CD8-positive, alpha-beta memory T cell (primary cell): ENCODE results near the gene ENPP1. TPM values are rescaled to one million over a fixed set of nuclear protein-coding genes. Genes with fewer than 3 reads are reported as not detected.

ENCODE experiments used
- CTCF ChIA-PET: fragments of 350-600 bp; sonication (Branson Sonifier 250); formaldehyde crosslinking; loops from one replicate; lab custom pipeline; 2021; ENCODE audit warnings: antibody characterized with exemption; lab: Charles Lee
- POLR2A ChIA-PET: fragments of 350-600 bp; sonication (Branson Sonifier 250); formaldehyde crosslinking; loops from one replicate; lab custom pipeline; 2021; ENCODE audit warnings: antibody characterized with exemption; lab: Charles Lee
- DNase-seq, 5 donors: peaks; one replicate each; pipeline versions ENCODE4 v3.0.0 to v3.0.0-alpha.2; 2020 to 2022; ENCODE audit warnings: mixed read lengths in 1 of 5
- H3K27ac ChIP-seq: one replicate; pipeline ENCODE4 v1.7.0; 2013; ENCODE audit warnings: low read depth, mild to moderate bottlenecking, low read length, moderate library complexity
- H3K27me3 ChIP-seq: 2 replicates; pipeline ENCODE4 v1.7.0; 2013; ENCODE audit warnings: low read length, mild to moderate bottlenecking; ENCODE audit not compliant: insufficient read depth, poor library complexity, severe bottlenecking
- H3K36me3 ChIP-seq: 2 replicates; pipeline ENCODE4 v1.7.0; 2013; ENCODE audit warnings: mild to moderate bottlenecking, low read length, moderate library complexity; ENCODE audit not compliant: insufficient read depth
- H3K4me1 ChIP-seq: 2 replicates; pipeline ENCODE4 v1.7.0; 2013; ENCODE audit warnings: mild to moderate bottlenecking, low read length, moderate library complexity; ENCODE audit not compliant: insufficient read depth
- H3K4me3 ChIP-seq: 2 replicates; pipeline ENCODE4 v1.7.0; 2013; ENCODE audit warnings: mild to moderate bottlenecking, low read length
- H3K9me3 ChIP-seq: 2 replicates; pipeline ENCODE4 v1.7.0; 2013; ENCODE audit warnings: mild to moderate bottlenecking, low read length
- H3K27ac Mint-ChIP-seq, 8 donors: one replicate each; pipeline ENCODE4 v1.8.0; 2020 to 2021; ENCODE audit warnings: mixed read lengths in 8 of 8, mild to moderate bottlenecking in 6 of 8, inconsistent platforms in 3 of 8, moderate library complexity in 3 of 8
- H3K27me3 Mint-ChIP-seq, 2 donors: one replicate each; pipeline ENCODE4 v1.8.0; 2020 to 2021; ENCODE audit warnings: mixed read lengths in 2 of 2, mild to moderate bottlenecking in 1 of 2, moderate library complexity in 1 of 2
- H3K36me3 Mint-ChIP-seq, 3 donors: one replicate each; pipeline ENCODE4 v1.8.0; 2020 to 2021; ENCODE audit warnings: mixed read lengths in 3 of 3, inconsistent platforms in 1 of 3, mild to moderate bottlenecking in 1 of 3
- H3K4me1 Mint-ChIP-seq, 3 donors: one replicate each; pipeline ENCODE4 v1.8.0; 2020 to 2021; ENCODE audit warnings: mixed read lengths in 3 of 3, inconsistent platforms in 1 of 3, mild to moderate bottlenecking in 1 of 3
- H3K4me3 Mint-ChIP-seq, 7 donors: one replicate each; pipeline ENCODE4 v1.8.0; 2020 to 2021; ENCODE audit warnings: mixed read lengths in 7 of 7, mild to moderate bottlenecking in 6 of 7, moderate library complexity in 4 of 7, inconsistent platforms in 2 of 7
- H3K9me3 Mint-ChIP-seq, 5 donors: one replicate each; pipeline ENCODE4 v1.8.0; 2020 to 2022; ENCODE audit warnings: mixed read lengths in 5 of 5, mild to moderate bottlenecking in 3 of 5, moderate library complexity in 2 of 5, inconsistent platforms in 1 of 5
- polyA plus RNA-seq: library from polyadenylated mRNA; unstranded; fragments of 300-500 nt; fragmentation: Illumina TruSeq; gene quantifications from one replicate; pipeline ENCODE4 v1.2.3, GENCODE V29; 2021
- total RNA-seq, 2 experiments: library from RNA; stranded (reverse); gene quantifications; one replicate each; pipeline ENCODE4 v1.2.3, GENCODE V29; 2021

The ENPP1 gene
- total and polyA plus RNA-seq, 3 experiments from 2014 or later, result 1.2 to 2.2 (median 2.2) TPM

- Histone ChIP-seq H3K36me3 (no peaks in the 10 kb centered on the region), H3K9me3 (no peaks in the 10 kb centered on the region), H3K27ac (no peak overlapping the region), H3K27me3 (peaks cover 5% of the 10 kb centered on the region), H3K4me1 (no peaks in the 10 kb centered on the region), H3K4me3 (no peak overlapping the region)
- CTCF ChIA-PET, result no interaction called here
- Mint-ChIP-seq H3K27ac (peak overlapping the region in 1 of 8 donors; percentile 25), H3K4me1 (no peaks in the 10 kb centered on the region), H3K4me3 (no peak overlapping the region), H3K36me3 (no peaks in the 10 kb centered on the region), H3K27me3 (peaks cover 6 to 43% of the 10 kb centered on the region in 2 donors), H3K9me3 (no peaks in the 10 kb centered on the region)
- DNase-seq, result no peak
- POLR2A ChIA-PET, result no interaction called here
Measured at GRCh38 chr6:131778169-131778568, 29.7 kb upstream of the ENPP1 start.

- Mint-ChIP-seq H3K36me3 (no peaks in the 10 kb centered on the region), H3K27me3 (peaks cover 8 to 37% of the 10 kb centered on the region in 2 donors), H3K27ac (no peak overlapping the region), H3K9me3 (no peaks in the 10 kb centered on the region), H3K4me3 (no peak overlapping the region), H3K4me1 (no peaks in the 10 kb centered on the region)
- POLR2A ChIA-PET, result no interaction called here
- Histone ChIP-seq H3K4me1 (no peaks in the 10 kb centered on the region), H3K36me3 (no peaks in the 10 kb centered on the region), H3K4me3 (no peak overlapping the region), H3K9me3 (no peaks in the 10 kb centered on the region), H3K27me3 (peaks cover 5% of the 10 kb centered on the region), H3K27ac (no peak overlapping the region)
- CTCF ChIA-PET, result no interaction called here
- DNase-seq, result no peak
Measured at GRCh38 chr6:131779304-131779703, 28.5 kb upstream of the ENPP1 start.

- no peak for DNase-seq
Measured at GRCh38 chr6:131780600-131780999, 27.2 kb upstream of the ENPP1 start.

GRCh38 chr6:131781687-131782086 lies 26.1 kb upstream of the ENPP1 start:
- POLR2A ChIA-PET, result no interaction called here
- H3K4me3 Mint-ChIP-seq, result no peak overlapping the region
- Histone ChIP-seq H3K27me3 (peaks cover 5% of the 10 kb centered on the region), H3K9me3 (no peaks in the 10 kb centered on the region), H3K4me3 (no peak overlapping the region), H3K4me1 (no peaks in the 10 kb centered on the region), H3K27ac (no peak overlapping the region), H3K36me3 (no peaks in the 10 kb centered on the region)
- no peaks in the 10 kb centered on the region for H3K36me3 Mint-ChIP-seq
- peak overlapping the region in 1 of 8 donors; percentile 20 for H3K27ac Mint-ChIP-seq
- CTCF ChIA-PET, result interaction anchor here (1.8 to 2.5 kb wide), 2 partner anchors 128 to 436 kb away, joined by 3 to 7 read pairs; no protein-coding TSS in a partner anchor
- no peaks in the 10 kb centered on the region for H3K4me1 Mint-ChIP-seq
- no peak for DNase-seq
- H3K9me3 Mint-ChIP-seq, result no peaks in the 10 kb centered on the region
- H3K27me3 Mint-ChIP-seq, result peaks cover 8 to 38% of the 10 kb centered on the region in 2 donors

More at GRCh38 chr6:131780600-131780999, 27.2 kb upstream of the ENPP1 start:
- H3K4me3 ChIP-seq, result no peak overlapping the region
- POLR2A ChIA-PET, result no interaction called here
- Mint-ChIP-seq H3K4me3 (no peak overlapping the region), H3K27me3 (peaks cover 8 to 38% of the 10 kb centered on the region in 2 donors), H3K4me1 (no peaks in the 10 kb centered on the region), H3K36me3 (no peaks in the 10 kb centered on the region), H3K9me3 (no peaks in the 10 kb centered on the region), H3K27ac (no peak overlapping the region)
- H3K27ac ChIP-seq, result no peak overlapping the region
- no peaks in the 10 kb centered on the region for H3K4me1 ChIP-seq
- H3K27me3 ChIP-seq, result peaks cover 5% of the 10 kb centered on the region
- CTCF ChIA-PET, result interaction anchor here (2.5 kb wide), 1 partner anchor 129 kb away, joined by 7 read pairs; no protein-coding TSS in a partner anchor
- no peaks in the 10 kb centered on the region for H3K9me3 ChIP-seq
- no peaks in the 10 kb centered on the region for H3K36me3 ChIP-seq

- Histone ChIP-seq H3K36me3 (no peaks in the 10 kb centered on the region), H3K27ac (no peak overlapping the region), H3K9me3 (no peaks in the 10 kb centered on the region), H3K27me3 (peaks cover 5% of the 10 kb centered on the region), H3K4me3 (no peak overlapping the region), H3K4me1 (no peaks in the 10 kb centered on the region)
- no peaks in the 10 kb centered on the region for H3K4me1 Mint-ChIP-seq
- H3K27ac Mint-ChIP-seq, result no peak overlapping the region
- no peaks in the 10 kb centered on the region for H3K9me3 Mint-ChIP-seq
- no peak for DNase-seq
- no peaks in the 10 kb centered on the region for H3K36me3 Mint-ChIP-seq
- peaks cover 5 to 38% of the 10 kb centered on the region in 2 donors for H3K27me3 Mint-ChIP-seq
- ChIA-PET CTCF (interaction anchor here (1.1 to 2.5 kb wide), 5 partner anchors 9 to 435 kb away, joined by 3 to 7 read pairs (median 3); no protein-coding TSS in a partner anchor), POLR2A (no interaction called here)
- H3K4me3 Mint-ChIP-seq, result no peak overlapping the region
Measured at GRCh38 chr6:131782764-131783163, 25.1 kb upstream of the ENPP1 start.

- no peaks in the 10 kb centered on the region for H3K4me1 ChIP-seq
- no peaks in the 10 kb centered on the region for H3K36me3 Mint-ChIP-seq
- CTCF ChIA-PET, result no interaction called here
- H3K4me3 Mint-ChIP-seq, result no peak overlapping the region
- DNase-seq, result no peak
- H3K36me3 ChIP-seq, result no peaks in the 10 kb centered on the region
- no peaks in the 10 kb centered on the region for H3K9me3 Mint-ChIP-seq
- no peak overlapping the region for H3K4me3 ChIP-seq
- H3K27me3 ChIP-seq, result peaks cover 5% of the 10 kb centered on the region
- POLR2A ChIA-PET, result no interaction called here
- H3K27me3 Mint-ChIP-seq, result peaks cover 2 to 28% of the 10 kb centered on the region in 2 donors
- no peaks in the 10 kb centered on the region for H3K9me3 ChIP-seq
- H3K27ac ChIP-seq, result no peak overlapping the region
- H3K4me1 Mint-ChIP-seq, result peaks cover 4 to 7% (median 6%) of the 10 kb centered on the region in 3 donors
- no peak overlapping the region for H3K27ac Mint-ChIP-seq
Measured at GRCh38 chr6:131784561-131784960, 23.3 kb upstream of the ENPP1 start.

- DNase-seq, result no peak
- Histone ChIP-seq H3K9me3 (no peaks in the 10 kb centered on the region), H3K36me3 (no peaks in the 10 kb centered on the region), H3K27me3 (no peaks in the 10 kb centered on the region), H3K27ac (no peak overlapping the region), H3K4me1 (no peaks in the 10 kb centered on the region), H3K4me3 (no peak overlapping the region)
- Mint-ChIP-seq H3K9me3 (no peaks in the 10 kb centered on the region), H3K27ac (no peak overlapping the region), H3K4me3 (no peak overlapping the region), H3K4me1 (peaks cover 4 to 9% (median 8%) of the 10 kb centered on the region in 3 donors), H3K27me3 (peaks cover 2 to 16% of the 10 kb centered on the region in 2 donors), H3K36me3 (no peaks in the 10 kb centered on the region)
- POLR2A ChIA-PET, result no interaction called here
- CTCF ChIA-PET, result no interaction called here
Measured at GRCh38 chr6:131787079-131787478, 20.7 kb upstream of the ENPP1 start.

- peaks cover 2 to 8% of the 10 kb centered on the region in 2 donors for H3K27me3 Mint-ChIP-seq
- H3K9me3 Mint-ChIP-seq, result no peaks in the 10 kb centered on the region
- CTCF ChIA-PET, result no interaction called here
- Histone ChIP-seq H3K27me3 (no peaks in the 10 kb centered on the region), H3K4me3 (no peak overlapping the region), H3K27ac (no peak overlapping the region), H3K4me1 (no peaks in the 10 kb centered on the region), H3K9me3 (no peaks in the 10 kb centered on the region), H3K36me3 (no peaks in the 10 kb centered on the region)
- H3K4me1 Mint-ChIP-seq, result peaks cover 4 to 9% (median 8%) of the 10 kb centered on the region in 3 donors
- no peak overlapping the region for H3K4me3 Mint-ChIP-seq
- POLR2A ChIA-PET, result no interaction called here
- no peak for DNase-seq
- H3K36me3 Mint-ChIP-seq, result no peaks in the 10 kb centered on the region
- H3K27ac Mint-ChIP-seq, result peak overlapping the region in 1 of 8 donors; percentile 15
Measured at GRCh38 chr6:131787766-131788712, 19.8 kb upstream of the ENPP1 start.
